ENCODE measurements around the gene SLC5A12.

GRCh38 chr11:26765323-26765722, 43.5 kb upstream of the SLC5A12 start:
- TF ChIP-seq GATA2 (IDR thresholded peaks at IDR 0.05; ENCODE audit: low read depth, low read length) (no peak), GATA3 (IDR thresholded peaks at IDR 0.05; ENCODE audit: low read depth, low read length) (no peak)

All from SH-SY5Y (cell line).